H1 (cell line): ENCODE measurements around the gene ARHGAP24. TPM values are rescaled to one million over a fixed set of nuclear protein-coding genes. Genes with fewer than 3 reads are reported as not detected.

ENCODE experiments used
- HDAC6 ChIP-seq: IDR thresholded peaks from one replicate; pipeline ENCODE4 v1.7.1; 2012; ENCODE audit warnings: low read depth, mild to moderate bottlenecking, inconsistent platforms, low read length, moderate library complexity
- JUND ChIP-seq: IDR thresholded peaks from 2 replicates; pipeline ENCODE4 v1.6.1; 2011; ENCODE audit warnings: mild to moderate bottlenecking, improper control_type of control experiment, low read length
- PHF8 ChIP-seq: fragments of 200-600 bp; sonication (generic); conservative IDR thresholded peaks from 2 replicates; pipeline ENCODE4 v1.7.1; 2012; ENCODE audit warnings: low read depth, mild to moderate bottlenecking, inconsistent platforms, low read length, moderate library complexity
- POLR2AphosphoS5 ChIP-seq: IDR thresholded peaks from 2 replicates; pipeline ENCODE4 v1.6.1; 2011; ENCODE audit warnings: low read depth, low read length
- SIRT6 ChIP-seq: IDR thresholded peaks from one replicate; pipeline ENCODE4 v1.7.1; 2012; ENCODE audit warnings: low read length, inconsistent platforms
- polyA plus RNA-seq, 7 experiments: library from polyadenylated mRNA; depleted of rRNA in 3 of 7; stranded (reverse) in 5 of 7; unstranded in 2 of 7; fragments of >200 nt in 5 of 7; fragments of 200-250 nt in 2 of 7; gene quantifications; 1 replicate in 5 of 7; 2 replicates in 1 of 7; 4 replicates in 1 of 7; pipeline versions ENCODE4 v1.2.1 to v1.2.3, GENCODE V29; 2011 to 2013; ENCODE audit warnings: missing spikeins in 2 of 7, mixed read lengths in 2 of 7
- total RNA-seq: library from RNA; stranded (reverse); fragmentation: NEBNext Ultra II Directional; extraction: Animal tissue kit (Norgen Biotek cat#: 25700); gene quantifications from 2 replicates; pipeline ENCODE4 v1.2.1, GENCODE V29; 2021

ARHGAP24 gene
- total and polyA plus RNA-seq, 2 of the 8 experiments (the other 6 are each of a cell fraction or from before 2014, with no cell fraction given), result 0.08 to 0.50 TPM

- TF ChIP-seq PHF8 (no peak), SIRT6 (no peak), POLR2AphosphoS5 (no peak), JUND (no peak), HDAC6 (no peak)
Observed at GRCh38 chr4:86034616-86035015, 559.7 kb downstream of the ARHGAP24 start (continued).
